GM12878 (cell line): ENCODE results near the gene ZSWIM3. TPM values are rescaled to one million over a fixed set of nuclear protein-coding genes. Genes with fewer than 3 reads are reported as not detected.

Source experiments
- ATAC-seq: fragments of 200-7000 bp; cut with Tn5 transposase; 3 replicates; pipeline ENCODE4 v1.9.1; 2020; ENCODE audit warnings: mild to moderate bottlenecking, moderate library complexity
- BruUV-seq: library from RNA; stranded (reverse); fragments of 400-500 nt; replicated peaks from 2 replicates; lab custom pipeline; 2021; lab: Mats Ljungman, UMichigan
- CTCF ChIA-PET: fragments of 300-600 bp; sonication (Branson Sonifier 250); formaldehyde crosslinking; extraction: SDS; loops from one replicate; lab custom pipeline; 2021; ENCODE audit warnings: inconsistent platforms; lab: Yijun Ruan, JAX
- POLR2A ChIA-PET: fragments of 350-600 bp; formaldehyde crosslinking; extraction: SDS; loops from one replicate; lab custom pipeline; 2021; ENCODE audit warnings: inconsistent platforms; lab: Charles Lee
- RAD21 ChIA-PET: fragments of 300-600 bp; sonication (Branson Sonifier 250); formaldehyde crosslinking; loops from one replicate; lab custom pipeline; 2023; ENCODE audit warnings: antibody characterized with exemption; ENCODE audit not compliant: unreplicated experiment; lab: Charles Lee
- SMC1A ChIA-PET: fragments of 300-600 bp; sonication (Branson Sonifier 250); formaldehyde crosslinking; loops from one replicate; lab custom pipeline; 2023; ENCODE audit not compliant: unreplicated experiment, uncharacterized antibody; lab: Charles Lee
- DNase-seq: peaks from one replicate; pipeline ENCODE4 v3.0.0-alpha.2; 2011; ENCODE audit warnings: low read depth, low spot score
- FAIRE-seq: peaks from 3 replicates; lab custom pipeline; 2011; peaks lifted over from hg19 to GRCh38; lab: Jason Lieb, UNC
- H2AFZ ChIP-seq: 2 replicates; pipeline ENCODE4 v1.6.0; 2011; ENCODE audit warnings: low read depth, low read length, control low read depth; ENCODE audit not compliant: control insufficient read depth
- H3K27ac ChIP-seq: 2 replicates; pipeline ENCODE4 v1.5.1; 2011; ENCODE audit warnings: control low read depth; ENCODE audit not compliant: control insufficient read depth, insufficient read depth
- H3K27me3 ChIP-seq, 2 experiments: replicated peaks in 1 of 2; 2 replicates each; pipeline versions ENCODE4 v1.6.0 to v1.6.1; 2011; ENCODE audit warnings: low read length in 1 of 2; ENCODE audit not compliant: control insufficient read depth in 2 of 2, insufficient read depth in 2 of 2
- H3K36me3 ChIP-seq, 2 experiments: 2 replicates each; pipeline ENCODE4 v1.5.1; 2011; ENCODE audit warnings: low read length in 1 of 2; ENCODE audit not compliant: control insufficient read depth in 2 of 2, insufficient read depth in 2 of 2
- H3K4me1 ChIP-seq: 2 replicates; pipeline ENCODE4 v1.6.1; 2011; ENCODE audit warnings: mild to moderate bottlenecking, low read length, moderate library complexity, mixed read lengths; ENCODE audit not compliant: control insufficient read depth, insufficient read depth
- H3K4me2 ChIP-seq: 2 replicates; pipeline ENCODE4 v1.6.0; 2011; ENCODE audit warnings: control low read depth; ENCODE audit not compliant: control insufficient read depth, insufficient read depth
- H3K4me3 ChIP-seq: fragments of 200-600 bp; sonication (generic); 2 replicates; pipeline ENCODE4 v1.5.1; 2016
- H3K79me2 ChIP-seq: 2 replicates; pipeline ENCODE4 v1.6.0; 2011; ENCODE audit warnings: low read length; ENCODE audit not compliant: control insufficient read depth, insufficient read depth
- H3K9ac ChIP-seq: 2 replicates; pipeline ENCODE4 v1.8.0; 2011; ENCODE audit warnings: low read length, control low read depth, mixed read lengths; ENCODE audit not compliant: control insufficient read depth, insufficient read depth
- H3K9me3 ChIP-seq: replicated peaks from 3 replicates; pipeline ENCODE4 v1.5.1; 2011; ENCODE audit warnings: mild to moderate bottlenecking, low read length; ENCODE audit not compliant: control insufficient read depth, insufficient read depth
- H4K20me1 ChIP-seq: 2 replicates; pipeline ENCODE4 v1.6.0; 2011; ENCODE audit not compliant: control insufficient read depth, insufficient read depth
- BHLHE40 ChIP-seq, 2 experiments: fragments of 450-650 bp in 1 of 2; IDR thresholded peaks; 2 replicates each; pipeline ENCODE4 v1.6.1; 2011 to 2017; ENCODE audit warnings: low read depth in 2 of 2, borderline replicate concordance in 1 of 2, improper control_type of control experiment in 1 of 2, low read length in 1 of 2, mild to moderate bottlenecking in 1 of 2
- HDAC6 ChIP-seq: fragments of 200-600 bp; sonication (generic); IDR thresholded peaks from one replicate; pipeline ENCODE4 v1.8.0; 2017; ENCODE audit warnings: antibody characterized with exemption; ENCODE audit not compliant: unreplicated experiment
- JUND ChIP-seq: IDR thresholded peaks from 2 replicates; pipeline ENCODE4 v1.6.1; 2012; ENCODE audit warnings: low read depth, mild to moderate bottlenecking, low read length, improper control_type of control experiment, moderate library complexity
- POLR2A ChIP-seq: IDR thresholded peaks from 2 replicates; pipeline ENCODE4 v1.6.1; 2011; ENCODE audit warnings: low read depth, mild to moderate bottlenecking, low read length
- SMARCA5 ChIP-seq: fragments of 450-650 bp; IDR thresholded peaks from 2 replicates; pipeline ENCODE4 v1.6.1; 2017; ENCODE audit warnings: mild to moderate bottlenecking
- TBL1XR1 ChIP-seq: IDR thresholded peaks from 2 replicates; pipeline ENCODE4 v1.6.1; 2012; ENCODE audit warnings: low read depth, low read length, improper control_type of control experiment
- ZBED1 ChIP-seq: IDR thresholded peaks from 2 replicates; pipeline ENCODE4 v1.6.1; 2016; ENCODE audit warnings: borderline replicate concordance
- WGBS: methylation state at CpG from one replicate; pipeline ENCODE4 v1.1.6; 2016; ENCODE audit warnings: low lambda C conversion rate; ENCODE audit not compliant: insufficient replicate concordance, insufficient coverage; ENCODE audit errors: missing lambda C conversion rate; 5-methylcytosine and 5-hydroxymethylcytosine counted together
- in situ Hi-C: fragments of 300-500 bp; cut with MboI; formaldehyde crosslinking; loops from 9 replicates; pipeline ENCODE4 v1.14.3; 2018; ENCODE audit warnings: mixed read lengths
- intact Hi-C: fragments of 100-400 bp; cut with micrococcal nuclease; formaldehyde crosslinking; loops from one replicate; pipeline ENCODE4 v1.14.2; 2022; ENCODE audit not compliant: unreplicated experiment
- polyA plus RNA-seq, 11 experiments: library from polyadenylated mRNA; depleted of rRNA in 4 of 11; unstranded in 6 of 11; stranded (reverse) in 5 of 11; fragments of >200 nt; fragmentation: Nextera tagmentation in 4 of 11; fragmentation: Illumina TruSeq in 1 of 11; extraction: Ambion mirVana in 4 of 11; extraction: Trizol in 1 of 11; gene quantifications; 1 replicate in 1 of 11; 2 replicates in 10 of 11; pipeline versions ENCODE4 v1.2.1 to v1.2.3, GENCODE V29; 2011 to 2016; ENCODE audit warnings: inconsistent platforms in 2 of 11, missing spikeins in 2 of 11, low read depth in 1 of 11
- total RNA-seq, 4 experiments: library from RNA; depleted of rRNA in 3 of 4; stranded (reverse); fragments of >200 nt in 3 of 4; fragmentation: Illumina TruSeq in 1 of 4; extraction: Trizol in 1 of 4; gene quantifications; 2 replicates each; pipeline versions ENCODE4 v1.2.1 to v1.2.3, GENCODE V29; 2013 to 2021
- TF ChIP-seq, protein P1 (sequence below), 3 experiments: IDR thresholded peaks in 2 of 3; conservative IDR thresholded peaks in 1 of 3; 2 replicates each; pipeline ENCODE4 v1.5.1; 2011; ENCODE audit warnings: low read depth in 3 of 3, low read length in 3 of 3, mild to moderate bottlenecking in 3 of 3, control low read depth in 2 of 3, moderate library complexity in 2 of 3, inconsistent platforms in 1 of 3, mixed read lengths in 1 of 3; ENCODE audit not compliant: control insufficient read depth in 2 of 3, insufficient read depth in 1 of 3; ENCODE audit errors: extremely low read depth in 1 of 3
- TF ChIP-seq, protein P2 (sequence below): IDR thresholded peaks from 2 replicates; pipeline ENCODE4 v1.6.1; 2012; ENCODE audit warnings: low read depth, low read length, improper control_type of control experiment
- TF ChIP-seq, protein P3 (sequence below): fragments of 450-650 bp; IDR thresholded peaks from 2 replicates; pipeline ENCODE4 v1.6.1; 2017; ENCODE audit warnings: mild to moderate bottlenecking, moderate library complexity
- TF ChIP-seq, protein P4 (sequence below): fragments of 450-650 bp; IDR thresholded peaks from 2 replicates; pipeline ENCODE4 v1.6.1; 2017; ENCODE audit warnings: low read depth, mild to moderate bottlenecking, moderate library complexity
- TF ChIP-seq, protein P5 (sequence below): IDR thresholded peaks from 2 replicates; pipeline ENCODE4 v1.6.1; 2012; ENCODE audit warnings: low read depth, low read length, improper control_type of control experiment

The ZSWIM3 gene
- total and polyA plus RNA-seq, 10 of the 15 experiments (the other 5 are each of a cell fraction or from before 2014, with no cell fraction given): 1.6 to 5.1 (median 4.2) TPM

DNA sequence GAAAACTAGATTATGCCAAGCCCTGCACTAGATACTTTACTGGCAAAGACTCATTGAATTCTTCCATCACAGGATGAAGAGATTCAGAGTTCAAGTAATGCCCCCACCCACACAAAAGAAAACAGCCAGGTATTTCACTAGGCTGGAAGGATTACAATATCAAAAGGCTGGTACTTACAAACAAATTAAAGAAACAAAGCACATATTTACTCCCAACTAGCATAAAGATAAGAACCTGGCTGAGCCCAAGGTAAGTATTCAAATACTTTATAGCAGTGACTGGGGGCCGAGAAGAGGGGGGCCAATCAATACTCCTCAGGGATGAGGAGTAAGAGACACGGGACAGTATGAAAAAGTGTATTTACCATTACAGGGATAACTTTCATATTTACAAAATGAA lies 3.9 kb upstream of the ZSWIM3 start (continued):
- TF ChIP-seq, protein P1, sequence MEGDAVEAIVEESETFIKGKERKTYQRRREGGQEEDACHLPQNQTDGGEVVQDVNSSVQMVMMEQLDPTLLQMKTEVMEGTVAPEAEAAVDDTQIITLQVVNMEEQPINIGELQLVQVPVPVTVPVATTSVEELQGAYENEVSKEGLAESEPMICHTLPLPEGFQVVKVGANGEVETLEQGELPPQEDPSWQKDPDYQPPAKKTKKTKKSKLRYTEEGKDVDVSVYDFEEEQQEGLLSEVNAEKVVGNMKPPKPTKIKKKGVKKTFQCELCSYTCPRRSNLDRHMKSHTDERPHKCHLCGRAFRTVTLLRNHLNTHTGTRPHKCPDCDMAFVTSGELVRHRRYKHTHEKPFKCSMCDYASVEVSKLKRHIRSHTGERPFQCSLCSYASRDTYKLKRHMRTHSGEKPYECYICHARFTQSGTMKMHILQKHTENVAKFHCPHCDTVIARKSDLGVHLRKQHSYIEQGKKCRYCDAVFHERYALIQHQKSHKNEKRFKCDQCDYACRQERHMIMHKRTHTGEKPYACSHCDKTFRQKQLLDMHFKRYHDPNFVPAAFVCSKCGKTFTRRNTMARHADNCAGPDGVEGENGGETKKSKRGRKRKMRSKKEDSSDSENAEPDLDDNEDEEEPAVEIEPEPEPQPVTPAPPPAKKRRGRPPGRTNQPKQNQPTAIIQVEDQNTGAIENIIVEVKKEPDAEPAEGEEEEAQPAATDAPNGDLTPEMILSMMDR (IDR thresholded peaks at IDR 0.05 in 2 of 3, conservative IDR thresholded peaks at IDR 0.05 in 1 of 3; ENCODE audit: control insufficient read depth in 2 of 3, extremely low read depth in 1 of 3, insufficient read depth in 1 of 3, low read depth in 3 of 3, low read length in 3 of 3): no peak
- TF ChIP-seq HDAC6: no peak

DNA sequence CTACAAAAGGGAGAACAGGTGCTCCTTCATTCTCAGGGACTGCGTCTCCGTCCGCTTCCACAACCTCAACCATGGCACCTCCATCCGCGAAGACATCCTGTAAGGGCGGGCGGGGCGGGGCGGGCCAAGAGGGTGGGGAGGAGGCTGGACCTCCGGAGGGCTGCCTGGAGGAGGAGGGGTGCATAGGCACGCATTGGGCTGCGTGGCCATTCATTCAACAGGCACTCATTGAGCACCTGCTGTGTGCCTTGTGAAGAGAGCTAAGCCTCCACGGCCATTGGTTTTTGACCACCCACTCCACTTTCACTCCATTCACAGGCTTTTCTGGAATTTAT lies 435 bp downstream of the ZSWIM3 start:
- H2AFZ ChIP-seq: peak overlapping the region; percentile 98
- peak overlapping the region; percentile 89 for H3K9ac ChIP-seq
- DNase-seq: peak; percentile 31
- 0% methylated on average over 13 of the region's 13 CpGs for WGBS
- peak overlapping the region; percentile 98 for H3K4me2 ChIP-seq
- FAIRE-seq: no peak
- SMC1A ChIA-PET: interaction anchor here (1.2 to 1.8 kb wide), 2 partner anchors 10 to 45 kb away, joined by 5 read pairs; partner anchors contain the start of gene UBE2C
- no peaks in the 10 kb centered on the region for H3K9me3 ChIP-seq
- H3K36me3 ChIP-seq: no peaks in the 10 kb centered on the region
- H3K4me1 ChIP-seq: peaks cover 8% of the 10 kb centered on the region
- RAD21 ChIA-PET: interaction anchor here (1.4 to 1.8 kb wide), 2 partner anchors 16 to 23 kb away, joined by 5 to 6 read pairs; partner anchors contain the start of gene ZSWIM1
- no TSS peak for BruUV-seq
- peak; percentile 71 for ATAC-seq
- H3K4me3 ChIP-seq: peak overlapping the region; percentile 90
- CTCF ChIA-PET: interaction anchor here (0.6 to 2.6 kb wide), 8 partner anchors 16 to 401 kb away, joined by 3 to 11 read pairs (median 4); partner anchors contain the start of gene ZSWIM1
- H3K27ac ChIP-seq: peak overlapping the region; percentile 96
- no peaks in the 10 kb centered on the region for H3K27me3 ChIP-seq
- H4K20me1 ChIP-seq: no peaks in the 10 kb centered on the region
- intact Hi-C loops: loop anchor here (2.0 to 5.0 kb wide), 3 partner anchors 33 to 77 kb away; partner anchors contain the start of genes CTSA, NEURL2, PCIF1 and UBE2C
- in situ Hi-C loops: no loop called here
- POLR2A ChIA-PET: interaction anchor here (1.0 to 2.3 kb wide), 7 partner anchors 16 to 113 kb away, joined by 3 to 16 read pairs (median 4); partner anchors contain the start of genes NEURL2 and PCIF1
- H3K79me2 ChIP-seq: peaks cover 19% of the 10 kb centered on the region
- TF ChIP-seq, protein P2, sequence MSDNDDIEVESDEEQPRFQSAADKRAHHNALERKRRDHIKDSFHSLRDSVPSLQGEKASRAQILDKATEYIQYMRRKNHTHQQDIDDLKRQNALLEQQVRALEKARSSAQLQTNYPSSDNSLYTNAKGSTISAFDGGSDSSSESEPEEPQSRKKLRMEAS: no peak
- TF ChIP-seq POLR2A: peak; percentile 7; the same call in 1 of the 2 replicates
- TF ChIP-seq SMARCA5: peak; percentile 88
- 0 out of 2 replicates have a peak, but pooled peaks have one; percentile 0 for TF ChIP-seq JUND
- no peak for TF ChIP-seq BHLHE40 (IDR thresholded peaks at IDR 0.05; ENCODE audit: borderline replicate concordance in 1 of 2, low read depth in 2 of 2, low read length in 1 of 2)
- TF ChIP-seq, protein P3, sequence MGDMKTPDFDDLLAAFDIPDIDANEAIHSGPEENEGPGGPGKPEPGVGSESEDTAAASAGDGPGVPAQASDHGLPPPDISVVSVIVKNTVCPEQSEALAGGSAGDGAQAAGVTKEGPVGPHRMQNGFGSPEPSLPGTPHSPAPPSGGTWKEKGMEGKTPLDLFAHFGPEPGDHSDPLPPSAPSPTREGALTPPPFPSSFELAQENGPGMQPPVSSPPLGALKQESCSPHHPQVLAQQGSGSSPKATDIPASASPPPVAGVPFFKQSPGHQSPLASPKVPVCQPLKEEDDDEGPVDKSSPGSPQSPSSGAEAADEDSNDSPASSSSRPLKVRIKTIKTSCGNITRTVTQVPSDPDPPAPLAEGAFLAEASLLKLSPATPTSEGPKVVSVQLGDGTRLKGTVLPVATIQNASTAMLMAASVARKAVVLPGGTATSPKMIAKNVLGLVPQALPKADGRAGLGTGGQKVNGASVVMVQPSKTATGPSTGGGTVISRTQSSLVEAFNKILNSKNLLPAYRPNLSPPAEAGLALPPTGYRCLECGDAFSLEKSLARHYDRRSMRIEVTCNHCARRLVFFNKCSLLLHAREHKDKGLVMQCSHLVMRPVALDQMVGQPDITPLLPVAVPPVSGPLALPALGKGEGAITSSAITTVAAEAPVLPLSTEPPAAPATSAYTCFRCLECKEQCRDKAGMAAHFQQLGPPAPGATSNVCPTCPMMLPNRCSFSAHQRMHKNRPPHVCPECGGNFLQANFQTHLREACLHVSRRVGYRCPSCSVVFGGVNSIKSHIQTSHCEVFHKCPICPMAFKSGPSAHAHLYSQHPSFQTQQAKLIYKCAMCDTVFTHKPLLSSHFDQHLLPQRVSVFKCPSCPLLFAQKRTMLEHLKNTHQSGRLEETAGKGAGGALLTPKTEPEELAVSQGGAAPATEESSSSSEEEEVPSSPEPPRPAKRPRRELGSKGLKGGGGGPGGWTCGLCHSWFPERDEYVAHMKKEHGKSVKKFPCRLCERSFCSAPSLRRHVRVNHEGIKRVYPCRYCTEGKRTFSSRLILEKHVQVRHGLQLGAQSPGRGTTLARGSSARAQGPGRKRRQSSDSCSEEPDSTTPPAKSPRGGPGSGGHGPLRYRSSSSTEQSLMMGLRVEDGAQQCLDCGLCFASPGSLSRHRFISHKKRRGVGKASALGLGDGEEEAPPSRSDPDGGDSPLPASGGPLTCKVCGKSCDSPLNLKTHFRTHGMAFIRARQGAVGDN: 0 out of 2 replicates have a peak, but pooled peaks have one; percentile 17
- 0 out of 2 replicates have a peak, but pooled peaks have one; percentile 9 for TF ChIP-seq ZBED1
- TF ChIP-seq, protein P4, sequence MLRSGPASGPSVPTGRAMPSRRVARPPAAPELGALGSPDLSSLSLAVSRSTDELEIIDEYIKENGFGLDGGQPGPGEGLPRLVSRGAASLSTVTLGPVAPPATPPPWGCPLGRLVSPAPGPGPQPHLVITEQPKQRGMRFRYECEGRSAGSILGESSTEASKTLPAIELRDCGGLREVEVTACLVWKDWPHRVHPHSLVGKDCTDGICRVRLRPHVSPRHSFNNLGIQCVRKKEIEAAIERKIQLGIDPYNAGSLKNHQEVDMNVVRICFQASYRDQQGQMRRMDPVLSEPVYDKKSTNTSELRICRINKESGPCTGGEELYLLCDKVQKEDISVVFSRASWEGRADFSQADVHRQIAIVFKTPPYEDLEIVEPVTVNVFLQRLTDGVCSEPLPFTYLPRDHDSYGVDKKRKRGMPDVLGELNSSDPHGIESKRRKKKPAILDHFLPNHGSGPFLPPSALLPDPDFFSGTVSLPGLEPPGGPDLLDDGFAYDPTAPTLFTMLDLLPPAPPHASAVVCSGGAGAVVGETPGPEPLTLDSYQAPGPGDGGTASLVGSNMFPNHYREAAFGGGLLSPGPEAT: peak; percentile 13; the same call in 1 of the 2 replicates
- TF ChIP-seq, protein P5, sequence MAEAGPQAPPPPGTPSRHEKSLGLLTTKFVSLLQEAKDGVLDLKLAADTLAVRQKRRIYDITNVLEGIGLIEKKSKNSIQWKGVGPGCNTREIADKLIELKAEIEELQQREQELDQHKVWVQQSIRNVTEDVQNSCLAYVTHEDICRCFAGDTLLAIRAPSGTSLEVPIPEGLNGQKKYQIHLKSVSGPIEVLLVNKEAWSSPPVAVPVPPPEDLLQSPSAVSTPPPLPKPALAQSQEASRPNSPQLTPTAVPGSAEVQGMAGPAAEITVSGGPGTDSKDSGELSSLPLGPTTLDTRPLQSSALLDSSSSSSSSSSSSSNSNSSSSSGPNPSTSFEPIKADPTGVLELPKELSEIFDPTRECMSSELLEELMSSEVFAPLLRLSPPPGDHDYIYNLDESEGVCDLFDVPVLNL: 0 out of 2 replicates have a peak, but pooled peaks have one; percentile 2
- TF ChIP-seq TBL1XR1: 0 out of 2 replicates have a peak, but pooled peaks have one; percentile 2
